ENCODE results near the gene COX17. TPM values are rescaled to one million over a fixed set of nuclear protein-coding genes. Genes with fewer than 3 reads are reported as not detected.

Gene COX17
- total RNA-seq, 2 experiments from 2014 or later: 108 to 112 TPM

DNA sequence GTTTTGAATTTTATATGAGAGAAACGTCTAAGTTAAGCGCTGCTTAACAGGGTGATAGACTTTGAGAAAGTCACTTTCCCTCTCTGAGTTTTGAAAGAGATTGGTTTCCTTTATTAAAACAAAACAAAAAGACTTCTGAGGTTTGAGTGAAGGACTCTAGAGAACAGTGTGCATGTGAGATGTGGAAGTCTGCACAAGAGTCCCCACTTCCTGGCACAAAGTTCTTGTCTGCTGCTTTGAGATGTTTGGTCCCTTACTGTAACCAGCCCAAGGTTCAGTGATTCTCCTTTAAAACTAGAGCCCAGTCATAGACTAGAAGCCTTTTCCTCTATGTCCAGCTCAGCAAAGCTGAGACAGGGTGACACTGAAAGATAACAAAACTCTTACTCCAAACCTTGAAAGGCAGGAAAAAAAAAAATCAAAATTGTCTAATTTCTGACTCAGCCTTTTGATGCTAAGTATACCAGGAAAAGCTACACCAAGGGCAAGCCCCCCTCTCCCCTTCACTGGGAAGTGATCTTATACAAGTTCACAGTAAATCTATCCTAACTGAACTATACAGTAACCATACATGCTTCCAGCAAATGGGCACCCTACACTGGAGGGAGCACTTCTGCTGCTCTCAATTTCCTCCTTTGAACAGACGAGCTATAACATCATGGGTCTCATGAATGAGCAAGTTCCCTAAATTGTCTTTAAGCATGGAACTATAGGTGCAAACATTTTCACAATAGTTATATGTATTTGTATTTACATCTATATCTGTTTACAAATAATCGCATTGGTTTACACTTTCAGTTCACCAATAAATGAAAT is 19.1 kb downstream of the COX17 start:
- ChIA-PET CTCF (interaction anchor here (0.6 to 1.0 kb wide), 2 partner anchors 15 to 50 kb away, joined by 3 read pairs; no protein-coding TSS in a partner anchor), POLR2A (no interaction called here)
- H3K9me3 Mint-ChIP-seq: no peaks in the 10 kb centered on the region
- no peak for DNase-seq
- H3K36me3 Mint-ChIP-seq: peaks cover 10% of the 10 kb centered on the region
- no peaks in the 10 kb centered on the region for H3K27me3 Mint-ChIP-seq
- no peak overlapping the region for H3K4me3 Mint-ChIP-seq
- no peak overlapping the region for H3K27ac Mint-ChIP-seq
- intact Hi-C loops (cut with micrococcal nuclease): no loop called here
- no peaks in the 10 kb centered on the region for H3K4me1 Mint-ChIP-seq (ENCODE audit: low read depth)

DNA sequence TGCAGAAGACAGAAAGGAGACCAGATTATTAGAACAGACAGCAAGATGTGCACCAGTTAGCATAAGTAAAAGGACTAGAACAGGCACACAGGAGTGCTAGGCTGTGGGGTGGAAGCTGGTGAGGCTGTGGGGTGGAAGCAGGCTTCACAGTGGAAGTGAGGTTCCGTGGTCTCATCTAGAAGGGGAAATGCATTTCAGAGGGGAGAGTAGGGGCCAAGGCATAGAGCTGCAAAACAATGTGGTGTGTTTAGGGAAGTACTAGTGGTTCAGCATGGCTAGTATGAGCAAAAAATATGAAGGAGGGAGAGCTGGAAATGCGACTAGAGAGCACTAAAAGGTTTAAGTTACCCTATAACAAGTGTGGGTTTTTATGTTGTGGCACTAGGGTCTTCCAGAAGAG is 23.3 kb downstream of the COX17 start:
- Mint-ChIP-seq H3K4me3 (no peak overlapping the region), H3K36me3 (peaks cover 5% of the 10 kb centered on the region), H3K27ac (no peak overlapping the region), H3K9me3 (no peaks in the 10 kb centered on the region), H3K4me1 (ENCODE audit: low read depth) (no peaks in the 10 kb centered on the region), H3K27me3 (no peaks in the 10 kb centered on the region)
- no peak for DNase-seq
- intact Hi-C loops (cut with micrococcal nuclease): no loop called here
- ChIA-PET CTCF (no interaction called here), POLR2A (no interaction called here)

DNA sequence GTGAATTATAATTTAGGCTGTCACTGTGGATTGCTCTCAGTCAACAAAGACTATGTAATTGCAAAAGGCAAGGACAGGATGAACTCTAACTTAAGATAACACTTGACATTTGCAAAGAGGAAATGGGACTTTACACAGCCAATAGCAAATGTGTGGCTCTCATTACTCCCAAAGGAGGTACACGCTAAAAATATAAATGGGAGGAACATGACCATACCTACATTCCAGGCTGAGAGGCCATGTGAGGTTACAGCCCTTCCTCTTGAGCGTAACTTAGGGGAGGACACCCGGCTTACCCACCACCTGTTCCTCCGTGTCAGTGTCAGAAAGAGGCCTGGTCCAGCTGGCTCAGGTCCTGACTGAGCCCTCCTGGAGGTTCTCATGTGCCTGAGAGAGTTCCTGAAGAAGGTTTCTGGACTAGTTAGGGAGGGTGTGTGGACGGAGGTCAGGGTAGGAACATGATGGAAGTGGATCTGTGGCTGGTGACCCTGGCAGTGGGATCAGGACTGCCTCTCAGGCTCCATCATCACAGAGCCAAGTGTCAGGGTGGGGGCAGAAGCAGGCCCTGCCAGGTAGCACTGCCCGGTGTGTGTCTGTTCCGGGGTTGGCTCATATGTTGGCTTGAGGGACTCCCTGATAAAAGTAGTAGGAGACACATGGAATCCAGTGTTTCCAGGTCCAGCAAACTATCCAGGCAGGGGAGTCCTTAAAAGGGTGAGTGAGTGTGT is 24.7 kb downstream of the COX17 start:
- Mint-ChIP-seq H3K27me3 (no peaks in the 10 kb centered on the region), H3K27ac (no peak overlapping the region), H3K9me3 (no peaks in the 10 kb centered on the region), H3K4me1 (ENCODE audit: low read depth) (no peaks in the 10 kb centered on the region), H3K36me3 (peaks cover 13% of the 10 kb centered on the region), H3K4me3 (no peak overlapping the region)
- no peak for DNase-seq
- POLR2A ChIA-PET: no interaction called here
- intact Hi-C loops (cut with micrococcal nuclease): no loop called here
- CTCF ChIA-PET: no interaction called here

DNA sequence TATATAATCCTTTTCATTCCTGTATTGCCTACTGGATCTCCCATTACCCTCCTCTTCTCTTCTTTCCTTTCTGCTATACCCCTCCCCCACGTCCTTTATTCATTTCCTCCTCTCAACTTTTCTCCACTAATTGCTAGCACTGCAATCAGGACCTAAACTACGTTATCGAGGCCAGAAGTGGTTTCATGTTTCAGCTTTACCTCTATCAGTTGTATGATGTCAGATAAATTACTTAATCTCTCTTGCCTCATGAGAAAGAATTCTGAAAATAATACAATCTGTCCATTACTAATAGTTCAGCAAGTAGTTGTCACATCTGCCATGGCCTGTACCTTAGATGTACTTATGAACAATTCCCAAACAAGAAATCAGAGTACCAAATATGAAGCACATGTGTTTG is 27.4 kb downstream of the COX17 start:
- no peak overlapping the region for H3K27ac Mint-ChIP-seq
- ChIA-PET POLR2A (interaction anchor here (0.6 to 1.0 kb wide), 2 partner anchors 27 to 356 kb away, joined by 3 read pairs; no protein-coding TSS in a partner anchor), CTCF (no interaction called here)
- H3K4me3 Mint-ChIP-seq: no peak overlapping the region
- H3K9me3 Mint-ChIP-seq: no peaks in the 10 kb centered on the region
- DNase-seq: no peak
- intact Hi-C loops (cut with micrococcal nuclease): no loop called here
- peaks cover 13% of the 10 kb centered on the region for H3K36me3 Mint-ChIP-seq
- no peaks in the 10 kb centered on the region for H3K27me3 Mint-ChIP-seq
- no peaks in the 10 kb centered on the region for H3K4me1 Mint-ChIP-seq (ENCODE audit: low read depth)

DNA sequence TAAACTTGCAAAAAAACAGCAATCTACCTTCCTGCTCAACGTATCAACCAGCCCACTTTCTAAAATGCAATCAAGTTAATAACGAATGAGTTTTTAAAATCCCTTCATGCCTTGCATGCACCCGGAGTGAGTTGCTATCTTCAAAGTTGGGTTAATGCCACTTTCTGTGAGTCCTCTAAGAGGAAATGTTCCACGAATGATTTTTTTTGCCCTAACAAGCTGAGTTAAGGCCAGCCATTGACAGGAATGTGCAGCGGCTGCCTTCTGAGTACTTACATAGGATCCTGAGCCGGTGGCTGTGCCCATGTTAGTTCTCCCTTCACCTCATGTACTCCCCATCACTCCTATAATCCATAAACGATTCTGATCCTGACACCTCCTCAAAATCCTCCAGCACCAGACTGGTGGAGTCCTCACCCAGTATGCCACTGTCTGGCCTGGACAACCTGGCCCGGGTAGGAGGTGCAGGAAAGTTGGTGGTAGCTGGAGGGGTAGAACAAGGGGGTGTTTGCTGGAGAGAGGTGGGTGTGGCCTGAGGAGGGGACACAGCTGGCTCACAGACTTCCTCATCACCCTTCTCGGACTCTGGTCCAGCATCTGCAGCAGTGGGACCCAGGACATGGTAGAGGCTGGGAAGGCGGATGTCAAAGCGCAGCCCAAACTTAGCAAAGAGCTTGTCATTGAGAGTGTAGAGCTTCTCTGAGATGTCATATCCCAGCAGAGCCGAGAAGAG is 29.2 kb downstream of the COX17 start:
- Mint-ChIP-seq H3K9me3 (no peaks in the 10 kb centered on the region), H3K4me3 (no peak overlapping the region), H3K4me1 (ENCODE audit: low read depth) (peaks cover 11% of the 10 kb centered on the region), H3K27ac (no peak overlapping the region), H3K27me3 (no peaks in the 10 kb centered on the region), H3K36me3 (peaks cover 13% of the 10 kb centered on the region)
- no peak for DNase-seq
- intact Hi-C loops (cut with micrococcal nuclease): no loop called here
- POLR2A ChIA-PET: no interaction called here
- CTCF ChIA-PET: no interaction called here

DNA sequence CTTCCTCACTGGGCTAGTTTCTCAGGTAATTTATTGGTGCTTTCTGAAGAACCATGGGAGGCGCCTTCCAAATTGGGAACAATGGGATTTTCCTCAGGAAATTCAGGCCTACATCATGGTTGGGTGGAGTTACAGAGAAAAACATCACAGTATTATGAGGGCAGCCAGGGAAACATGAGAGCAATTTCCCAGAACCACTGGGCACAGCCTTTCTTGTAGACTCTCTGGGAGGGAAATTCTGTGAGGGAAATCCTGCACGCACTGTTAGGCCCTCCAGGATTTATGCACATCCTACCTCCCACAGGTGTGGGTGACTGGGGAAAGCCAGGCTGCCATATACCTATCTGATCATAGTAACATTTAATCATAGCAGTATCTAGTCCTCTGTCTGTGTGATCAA is 30.0 kb downstream of the COX17 start:
- ChIA-PET CTCF (no interaction called here), POLR2A (no interaction called here)
- Mint-ChIP-seq H3K4me1 (ENCODE audit: low read depth) (peaks cover 19% of the 10 kb centered on the region), H3K9me3 (no peaks in the 10 kb centered on the region), H3K27me3 (no peaks in the 10 kb centered on the region), H3K36me3 (peaks cover 15% of the 10 kb centered on the region), H3K4me3 (no peak overlapping the region), H3K27ac (no peak overlapping the region)
- DNase-seq: no peak
- intact Hi-C loops (cut with micrococcal nuclease): no loop called here

DNA sequence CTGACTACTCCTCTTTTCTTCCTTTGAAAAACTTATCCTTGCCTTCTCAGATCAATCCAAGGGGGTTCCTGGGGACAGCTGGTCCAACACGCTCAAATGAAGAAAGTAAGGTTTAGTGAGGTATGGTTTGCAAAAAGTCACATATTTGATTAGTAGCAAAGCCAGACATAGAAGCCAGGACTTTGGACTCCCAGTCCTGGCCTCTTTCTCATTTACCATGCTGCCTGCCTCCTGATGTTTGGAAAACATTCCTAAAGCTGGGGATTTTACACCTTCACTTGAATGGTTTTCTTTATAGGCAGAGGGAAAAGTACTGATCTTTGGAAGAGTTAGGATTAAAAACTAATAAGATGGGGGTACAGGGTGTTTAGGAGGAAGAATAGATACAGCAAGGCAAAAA is 31.4 kb downstream of the COX17 start:
- DNase-seq: no peak
- intact Hi-C loops (cut with micrococcal nuclease): no loop called here

DNA sequence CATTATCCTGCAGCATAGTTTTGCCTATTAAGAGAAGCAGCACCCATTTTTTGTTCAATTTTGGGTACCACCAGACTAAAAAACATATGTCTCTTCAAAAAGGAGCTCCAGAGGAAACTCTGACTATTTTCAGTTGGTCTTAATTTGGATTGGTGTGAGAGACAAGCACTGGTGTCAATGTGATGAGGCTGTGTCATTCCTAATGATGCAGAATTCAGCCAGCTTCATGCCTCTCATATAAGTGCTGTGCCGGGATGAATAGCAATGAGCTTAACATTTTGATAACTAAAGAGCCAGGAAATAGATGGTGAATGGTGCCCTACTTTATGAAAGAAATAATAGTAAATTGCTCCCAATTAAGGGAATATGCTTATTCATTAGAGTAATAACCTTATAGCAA is 32.7 kb downstream of the COX17 start:
- H3K4me1 Mint-ChIP-seq (ENCODE audit: low read depth): peaks cover 34% of the 10 kb centered on the region
- H3K27ac Mint-ChIP-seq: no peak overlapping the region
- intact Hi-C loops (cut with micrococcal nuclease): no loop called here
- H3K4me3 Mint-ChIP-seq: no peak overlapping the region
- H3K9me3 Mint-ChIP-seq: peaks cover 4% of the 10 kb centered on the region
- H3K27me3 Mint-ChIP-seq: no peaks in the 10 kb centered on the region
- no peak for DNase-seq
- peaks cover 31% of the 10 kb centered on the region for H3K36me3 Mint-ChIP-seq
- CTCF ChIA-PET: interaction anchor here (1.4 kb wide), 1 partner anchor 44 kb away, joined by 6 read pairs; no protein-coding TSS in a partner anchor
- POLR2A ChIA-PET: interaction anchor here (1.6 kb wide), 1 partner anchor 322 kb away, joined by 4 read pairs; no protein-coding TSS in a partner anchor

More for the DNA sequence above, 31.4 kb downstream of the COX17 start:
- Mint-ChIP-seq H3K27me3 (no peaks in the 10 kb centered on the region), H3K36me3 (peaks cover 24% of the 10 kb centered on the region), H3K4me1 (ENCODE audit: low read depth) (peaks cover 25% of the 10 kb centered on the region), H3K27ac (no peak overlapping the region), H3K4me3 (no peak overlapping the region), H3K9me3 (peaks cover 4% of the 10 kb centered on the region)
- ChIA-PET CTCF (no interaction called here), POLR2A (no interaction called here)

DNA sequence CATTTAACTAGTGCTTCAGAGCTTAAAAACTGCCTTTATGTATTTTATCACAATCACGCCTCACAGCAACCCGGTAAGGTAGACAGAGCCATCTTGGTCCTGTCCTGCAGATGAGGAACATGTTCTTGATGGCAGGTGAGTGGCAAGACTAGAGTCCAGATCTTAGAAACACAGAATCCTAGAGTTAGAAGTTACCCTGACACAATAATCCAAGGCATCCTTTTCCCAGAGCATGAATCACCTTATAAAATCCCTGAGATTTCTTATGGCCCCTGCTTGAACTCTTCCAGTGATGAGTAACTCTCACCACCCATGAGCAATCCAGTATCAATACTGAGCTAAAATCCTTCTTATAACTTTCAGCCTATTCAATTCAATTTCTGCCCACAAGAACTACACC is 33.7 kb downstream of the COX17 start:
- intact Hi-C loops (cut with micrococcal nuclease): loop anchor here (1.0 kb wide), 1 partner anchor 45 kb away; no protein-coding TSS in a partner anchor
- Mint-ChIP-seq H3K36me3 (peaks cover 34% of the 10 kb centered on the region), H3K27me3 (no peaks in the 10 kb centered on the region), H3K27ac (peak overlapping the region; percentile 46), H3K4me3 (no peak overlapping the region), H3K4me1 (ENCODE audit: low read depth) (peaks cover 43% of the 10 kb centered on the region), H3K9me3 (peaks cover 4% of the 10 kb centered on the region)
- POLR2A ChIA-PET: interaction anchor here (1.5 to 1.7 kb wide), 3 partner anchors 33 to 321 kb away, joined by 4 to 6 read pairs (median 4); partner anchors contain the start of gene TMEM39A
- CTCF ChIA-PET: interaction anchor here (1.4 to 1.6 kb wide), 2 partner anchors 43 to 403 kb away, joined by 4 to 6 read pairs; partner anchors contain the start of gene B4GALT4
- DNase-seq: no peak

DNA sequence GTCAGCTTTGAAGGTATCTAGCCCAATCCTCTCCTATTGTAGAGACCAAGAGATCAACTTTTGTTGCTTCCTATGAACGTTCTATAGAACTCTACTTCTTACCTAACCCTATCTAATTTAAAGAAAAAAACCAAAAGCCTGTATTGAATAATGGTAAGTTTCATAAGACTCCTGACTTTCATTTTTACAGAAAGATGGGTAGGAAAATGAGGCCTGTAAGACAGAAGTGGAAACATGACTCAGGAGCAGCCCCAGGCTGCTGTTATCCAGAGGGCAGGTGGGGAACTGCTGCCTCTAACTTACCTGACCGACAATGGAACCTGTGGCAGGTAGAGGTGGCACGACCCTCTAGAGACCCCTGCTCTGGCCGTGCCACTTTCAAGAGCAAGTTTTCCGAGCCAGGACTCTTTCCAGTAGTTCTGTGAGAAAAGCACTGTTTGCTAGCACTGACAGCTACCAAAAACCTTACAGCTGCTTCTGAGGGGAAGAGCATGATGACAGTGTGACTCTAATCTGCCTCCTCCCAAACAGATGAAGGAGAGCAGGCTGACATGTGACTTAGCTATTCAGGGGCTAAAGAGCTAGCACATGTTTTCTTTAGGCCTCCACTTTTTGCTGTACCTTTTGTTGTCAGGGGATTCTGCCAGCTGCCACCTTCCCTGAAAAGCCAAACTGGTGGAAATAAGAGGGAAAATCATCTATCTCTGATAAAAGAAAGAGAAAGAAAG is 34.3 kb downstream of the COX17 start:
- peak; percentile 44 for DNase-seq
- Mint-ChIP-seq H3K36me3 (peaks cover 29% of the 10 kb centered on the region), H3K27me3 (no peaks in the 10 kb centered on the region), H3K27ac (peak overlapping the region; percentile 46), H3K4me1 (ENCODE audit: low read depth) (peaks cover 49% of the 10 kb centered on the region), H3K9me3 (peaks cover 4% of the 10 kb centered on the region), H3K4me3 (no peak overlapping the region)
- intact Hi-C loops (cut with micrococcal nuclease): loop anchor here (1.0 kb wide), 1 partner anchor 45 kb away; no protein-coding TSS in a partner anchor
- POLR2A ChIA-PET: interaction anchor here (1.5 to 1.7 kb wide), 3 partner anchors 34 to 320 kb away, joined by 4 to 6 read pairs (median 4); partner anchors contain the start of gene TMEM39A
- CTCF ChIA-PET: interaction anchor here (1.1 to 1.6 kb wide), 3 partner anchors 41 to 402 kb away, joined by 3 to 6 read pairs (median 4); partner anchors contain the start of gene B4GALT4

DNA sequence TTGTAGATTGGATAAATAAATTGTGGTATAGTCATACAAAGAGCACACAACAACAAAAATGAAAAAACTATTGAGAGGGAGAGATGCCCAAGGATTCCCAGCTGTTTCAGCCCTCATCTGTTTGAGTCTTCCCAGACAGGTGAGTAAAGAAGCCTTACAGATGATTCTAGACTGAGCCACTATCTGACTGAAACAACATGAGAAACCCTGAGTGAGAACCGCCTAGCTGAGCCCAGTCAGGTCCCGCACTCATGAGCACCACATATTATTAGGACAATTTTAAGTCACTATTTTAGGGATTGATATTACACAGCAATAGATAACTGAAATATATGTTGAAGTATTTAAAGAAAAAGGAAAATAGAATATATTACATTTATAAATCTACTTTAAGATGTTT is 35.8 kb downstream of the COX17 start:
- ChIA-PET POLR2A (no interaction called here), CTCF (no interaction called here)
- Mint-ChIP-seq H3K9me3 (peaks cover 4% of the 10 kb centered on the region), H3K36me3 (peaks cover 25% of the 10 kb centered on the region), H3K4me1 (ENCODE audit: low read depth) (peaks cover 57% of the 10 kb centered on the region), H3K27ac (no peak overlapping the region), H3K4me3 (no peak overlapping the region), H3K27me3 (no peaks in the 10 kb centered on the region)
- no peak for DNase-seq
- intact Hi-C loops (cut with micrococcal nuclease): no loop called here

Data from activated CD4-positive, alpha-beta memory T cell treated with anti-CD3 and anti-CD28 coated beads for 36 hours (primary cell).